CD4-positive, alpha-beta memory T cell (primary cell): Measurements from ENCODE around the gene FUNDC2. TPM values are rescaled to one million over a fixed set of nuclear protein-coding genes. Genes with fewer than 3 reads are reported as not detected.
A peak's percentile ranks its signal among the peaks of the same experiment; 100 is the strongest.

Experiments
- CTCF ChIA-PET: fragments of 350-600 bp; sonication (Branson Sonifier 250); formaldehyde crosslinking; loops from one replicate; lab custom pipeline; 2021; ENCODE audit warnings: inconsistent platforms; ENCODE audit not compliant: partially characterized antibody; lab: Charles Lee
- POLR2A ChIA-PET: fragments of 350-600 bp; sonication (Branson Sonifier 250); formaldehyde crosslinking; loops from one replicate; lab custom pipeline; 2021; ENCODE audit not compliant: partially characterized antibody; lab: Charles Lee
- DNase-seq, 5 donors: peaks; one replicate each; pipeline versions ENCODE4 v3.0.0 to v3.0.0-alpha.2; 2020 to 2022; ENCODE audit warnings: mixed read lengths in 1 of 5
- H3K27ac ChIP-seq: one replicate; pipeline ENCODE4 v1.7.0; 2013; ENCODE audit warnings: low read depth, low read length
- H3K27me3 ChIP-seq: 2 replicates; pipeline ENCODE4 v1.7.0; 2013; ENCODE audit warnings: mild to moderate bottlenecking, low read length, moderate library complexity; ENCODE audit not compliant: insufficient read depth
- H3K36me3 ChIP-seq: 2 replicates; pipeline ENCODE4 v1.7.0; 2013; ENCODE audit warnings: mild to moderate bottlenecking, low read length, moderate library complexity; ENCODE audit not compliant: insufficient read depth
- H3K4me1 ChIP-seq: 2 replicates; pipeline ENCODE4 v1.7.0; 2013; ENCODE audit warnings: mild to moderate bottlenecking, low read length, moderate library complexity; ENCODE audit not compliant: insufficient read depth
- H3K4me3 ChIP-seq, 2 donors: one replicate each; pipeline ENCODE4 v1.7.0; 2013; ENCODE audit warnings: low read length in 2 of 2, mild to moderate bottlenecking in 1 of 2
- H3K9me3 ChIP-seq, 2 donors: one replicate each; pipeline ENCODE4 v1.7.0; 2013; ENCODE audit warnings: low read length in 2 of 2, control low read depth in 1 of 2; ENCODE audit not compliant: control insufficient read depth in 1 of 2
- H3K27ac Mint-ChIP-seq, 7 donors: one replicate each; pipeline ENCODE4 v1.8.0; 2020 to 2021; ENCODE audit warnings: mixed read lengths in 7 of 7, mild to moderate bottlenecking in 6 of 7, inconsistent platforms in 3 of 7, moderate library complexity in 3 of 7
- H3K27me3 Mint-ChIP-seq, 2 donors: one replicate each; pipeline ENCODE4 v1.8.0; 2020 to 2021; ENCODE audit warnings: mixed read lengths in 2 of 2
- H3K36me3 Mint-ChIP-seq, 2 donors: one replicate each; pipeline ENCODE4 v1.8.0; 2020 to 2021; ENCODE audit warnings: mixed read lengths in 2 of 2, inconsistent platforms in 1 of 2, mild to moderate bottlenecking in 1 of 2
- H3K4me1 Mint-ChIP-seq, 4 donors: one replicate each; pipeline ENCODE4 v1.8.0; 2020 to 2021; ENCODE audit warnings: mixed read lengths in 4 of 4, mild to moderate bottlenecking in 1 of 4
- H3K4me3 Mint-ChIP-seq, 8 donors: one replicate each; pipeline ENCODE4 v1.8.0; 2020 to 2021; ENCODE audit warnings: mixed read lengths in 8 of 8, mild to moderate bottlenecking in 7 of 8, moderate library complexity in 6 of 8, inconsistent platforms in 3 of 8
- H3K9me3 Mint-ChIP-seq, 8 donors: one replicate each; pipeline ENCODE4 v1.8.0; 2020 to 2021; ENCODE audit warnings: mixed read lengths in 8 of 8, mild to moderate bottlenecking in 5 of 8, inconsistent platforms in 3 of 8, moderate library complexity in 1 of 8
- intact Hi-C: fragments of 100-400 bp; cut with micrococcal nuclease; formaldehyde crosslinking; loops from one replicate; pipeline ENCODE4 v1.15.1; 2023
- polyA plus RNA-seq, 2 donors: library from polyadenylated mRNA; unstranded; fragments of 300-500 nt; fragmentation: Illumina TruSeq; gene quantifications; one replicate each; pipeline ENCODE4 v1.2.3, GENCODE V29; 2021
- total RNA-seq, 2 experiments: library from RNA; stranded (reverse); gene quantifications; one replicate each; pipeline ENCODE4 v1.2.3, GENCODE V29; 2021

FUNDC2 gene
- total and polyA plus RNA-seq, 4 experiments from 2014 or later: 52.6 to 173 (median 105) TPM

DNA sequence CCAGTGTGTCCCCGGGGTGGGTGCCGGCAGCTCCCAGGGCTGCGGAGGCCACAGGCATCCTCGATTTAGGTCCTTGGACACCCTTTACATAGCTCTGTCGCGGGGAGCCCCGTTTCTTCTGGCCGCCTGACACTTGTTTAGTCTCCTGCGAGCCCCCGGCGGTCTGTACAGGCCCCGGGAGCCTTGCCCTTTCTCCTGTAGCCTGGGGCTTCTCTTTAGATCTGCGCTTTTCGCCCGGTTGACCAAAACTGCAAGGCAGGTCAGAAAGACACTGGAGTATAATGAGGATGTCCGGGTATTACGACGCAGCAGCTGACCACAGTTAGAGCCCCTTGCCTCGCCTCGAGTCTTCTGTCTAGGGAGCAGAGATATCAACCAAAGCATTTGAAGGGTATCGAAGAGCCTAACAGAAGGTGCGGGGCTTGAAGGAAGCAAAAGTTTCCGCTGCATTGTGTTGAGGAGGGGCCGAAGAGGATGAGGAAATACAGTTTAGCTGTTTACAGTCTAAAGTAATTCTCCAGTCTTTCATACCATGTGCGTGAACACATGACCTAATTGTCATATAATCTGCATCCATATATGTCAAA lies 45.1 kb downstream of the FUNDC2 start:
- peaks cover 43% of the 10 kb centered on the region for H3K4me1 ChIP-seq
- H3K27ac ChIP-seq: peak overlapping the region; percentile 82
- ChIA-PET POLR2A (interaction anchor here (0.6 to 1.5 kb wide), 3 partner anchors 45 to 144 kb away, joined by 3 to 7 read pairs (median 3); partner anchors contain the start of gene FUNDC2), CTCF (no interaction called here)
- H3K27me3 ChIP-seq: no peaks in the 10 kb centered on the region
- DNase-seq: peak in 4 of 5 donors; percentile 14 to 30 (median 16)
- Mint-ChIP-seq H3K27ac (peak overlapping the region; percentile 86 to 96 (median 95)), H3K27me3 (no peaks in the 10 kb centered on the region), H3K4me1 (peaks cover 35 to 70% (median 40%) of the 10 kb centered on the region in 4 donors), H3K36me3 (peaks cover 4 to 37% of the 10 kb centered on the region in 2 donors), H3K9me3 (no peaks in the 10 kb centered on the region), H3K4me3 (peak overlapping the region; percentile 87 to 96 (median 90))
- H3K4me3 ChIP-seq: peak overlapping the region; percentile 47 to 72
- no peaks in the 10 kb centered on the region for H3K36me3 ChIP-seq
- H3K9me3 ChIP-seq: no peaks in the 10 kb centered on the region
- intact Hi-C loops: loop anchor here (1.0 to 5.0 kb wide), 3 partner anchors 45 to 145 kb away; partner anchors contain the start of genes FUNDC2 and VBP1

DNA sequence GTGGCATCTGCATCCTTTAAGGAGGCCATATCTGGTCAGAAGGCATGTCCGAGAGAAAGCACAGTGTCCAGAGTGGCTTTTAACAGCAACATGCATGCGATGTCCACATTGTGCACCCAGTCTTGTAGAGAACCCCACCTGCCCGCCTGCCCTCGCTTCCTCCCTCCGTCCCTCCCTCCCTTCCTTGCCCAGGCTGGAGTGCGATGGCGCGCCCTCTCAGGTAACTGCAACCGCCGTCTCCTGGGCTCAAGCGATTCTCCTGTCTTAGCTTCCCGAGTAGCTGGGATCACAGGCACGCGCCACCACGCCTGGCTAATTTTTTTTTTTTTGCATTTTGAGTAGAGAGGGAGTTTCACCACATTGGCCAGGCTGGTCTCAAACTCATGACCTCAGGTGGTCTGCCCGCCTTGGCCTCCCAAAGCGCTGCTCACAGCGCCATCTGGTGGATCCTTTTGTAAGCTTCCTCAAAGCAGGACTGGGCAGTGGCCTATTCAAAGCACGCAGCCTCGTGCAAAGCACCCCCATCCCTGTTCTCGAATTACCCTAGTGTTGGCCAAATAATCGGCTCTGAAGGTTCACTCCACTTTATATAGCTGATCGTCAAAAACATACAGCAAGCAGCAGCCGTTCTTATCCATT lies 59.7 kb downstream of the FUNDC2 start:
- POLR2A ChIA-PET: no interaction called here
- CTCF ChIA-PET: interaction anchor here (1.1 to 2.9 kb wide), 8 partner anchors 9 to 168 kb away, joined by 3 to 18 read pairs (median 5); no protein-coding TSS in a partner anchor
- H3K27ac Mint-ChIP-seq: peak overlapping the region in 2 of 7 donors; percentile 30 to 65

GRCh38 chrX:155086961-155087735 lies 60.5 kb downstream of the FUNDC2 start:
- Mint-ChIP-seq H3K4me3 (no peak overlapping the region), H3K27me3 (no peaks in the 10 kb centered on the region), H3K36me3 (peaks cover 0 to 29% of the 10 kb centered on the region in 2 donors), H3K9me3 (no peaks in the 10 kb centered on the region), H3K27ac (peak overlapping the region in 2 of 7 donors; percentile 11 to 67), H3K4me1 (peaks cover 0 to 6% (median 0%) of the 10 kb centered on the region in 4 donors)
- Histone ChIP-seq H3K9me3 (no peaks in the 10 kb centered on the region), H3K4me3 (no peak overlapping the region), H3K27me3 (no peaks in the 10 kb centered on the region), H3K4me1 (no peaks in the 10 kb centered on the region), H3K36me3 (peaks cover 4% of the 10 kb centered on the region), H3K27ac (no peak overlapping the region)
- intact Hi-C loops: loop anchor here (1.0 kb wide), 1 partner anchor 107 kb away; no protein-coding TSS in a partner anchor
- ChIA-PET CTCF (interaction anchor here (1.1 to 2.9 kb wide), 7 partner anchors 10 to 169 kb away, joined by 3 to 18 read pairs (median 4); no protein-coding TSS in a partner anchor), POLR2A (no interaction called here)
- DNase-seq: no peak

More for the DNA sequence above, 59.7 kb downstream of the FUNDC2 start:
- intact Hi-C loops: loop anchor here (1.0 kb wide), 1 partner anchor 106 kb away; no protein-coding TSS in a partner anchor
- Histone ChIP-seq H3K36me3 (peaks cover 4% of the 10 kb centered on the region), H3K9me3 (no peaks in the 10 kb centered on the region), H3K4me3 (no peak overlapping the region), H3K27me3 (no peaks in the 10 kb centered on the region), H3K27ac (no peak overlapping the region), H3K4me1 (no peaks in the 10 kb centered on the region)
- Mint-ChIP-seq H3K27me3 (no peaks in the 10 kb centered on the region), H3K9me3 (no peaks in the 10 kb centered on the region), H3K36me3 (peaks cover 0 to 37% of the 10 kb centered on the region in 2 donors), H3K4me1 (peaks cover 0 to 6% (median 0%) of the 10 kb centered on the region in 4 donors), H3K4me3 (no peak overlapping the region)
- peak; percentile 15 to 34 (median 30) for DNase-seq

GRCh38 chrX:155094468-155095061 lies 67.9 kb downstream of the FUNDC2 start:
- Mint-ChIP-seq H3K27ac (no peak overlapping the region), H3K9me3 (no peaks in the 10 kb centered on the region), H3K4me1 (peaks cover 0 to 6% (median 4%) of the 10 kb centered on the region in 4 donors), H3K4me3 (no peak overlapping the region), H3K27me3 (no peaks in the 10 kb centered on the region), H3K36me3 (peaks cover 3 to 26% of the 10 kb centered on the region in 2 donors)
- DNase-seq: peak; percentile 41 to 47 (median 45)
- Histone ChIP-seq H3K9me3 (no peaks in the 10 kb centered on the region), H3K27ac (no peak overlapping the region), H3K4me3 (no peak overlapping the region), H3K36me3 (peaks cover 3% of the 10 kb centered on the region), H3K27me3 (no peaks in the 10 kb centered on the region), H3K4me1 (no peaks in the 10 kb centered on the region)
- ChIA-PET POLR2A (interaction anchor here (1.2 kb wide), 1 partner anchor 122 kb away, joined by 3 read pairs; the partner anchor contains the start of gene VBP1), CTCF (interaction anchor here (0.7 to 2.0 kb wide), 5 partner anchors 9 to 177 kb away, joined by 3 to 19 read pairs (median 5); partner anchors contain the start of gene VBP1)
- intact Hi-C loops: loop anchor here (1.0 kb wide), 2 partner anchors 85 to 122 kb away; partner anchors contain the start of gene VBP1

- Histone ChIP-seq H3K4me1 (no peaks in the 10 kb centered on the region), H3K9me3 (no peaks in the 10 kb centered on the region), H3K4me3 (no peak overlapping the region), H3K27ac (no peak overlapping the region), H3K27me3 (no peaks in the 10 kb centered on the region), H3K36me3 (no peaks in the 10 kb centered on the region)
- intact Hi-C loops: no loop called here
- Mint-ChIP-seq H3K4me3 (no peak overlapping the region), H3K4me1 (peaks cover 0 to 1% (median 0%) of the 10 kb centered on the region in 4 donors), H3K27ac (peak overlapping the region in 1 of 7 donors; percentile 13), H3K36me3 (peaks cover 7 to 26% of the 10 kb centered on the region in 2 donors), H3K9me3 (peaks cover 0 to 2% (median 0%) of the 10 kb centered on the region in 8 donors), H3K27me3 (no peaks in the 10 kb centered on the region)
- CTCF ChIA-PET: no interaction called here
- POLR2A ChIA-PET: no interaction called here
- no peak for DNase-seq
Observed at GRCh38 chrX:155105919-155106318, 79.3 kb downstream of the FUNDC2 start.

DNA sequence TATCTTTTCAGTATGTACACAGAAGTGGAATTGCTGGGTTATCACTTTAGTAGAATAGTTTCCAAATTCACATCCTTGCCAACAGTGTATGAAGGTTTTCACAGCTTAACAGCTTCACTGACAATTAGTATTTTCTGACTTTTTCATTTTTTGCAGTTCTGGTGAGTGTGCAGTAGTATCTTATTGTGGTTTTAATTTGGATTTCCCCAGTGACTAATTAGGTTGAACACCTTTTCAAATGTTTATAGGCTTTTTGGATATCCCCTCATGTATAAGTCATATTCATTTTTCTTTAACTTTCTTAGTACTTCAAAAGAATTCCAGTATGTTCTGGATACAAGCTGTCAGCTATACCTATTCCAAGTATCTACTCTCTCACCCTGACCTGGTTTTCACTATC lies 81.8 kb downstream of the FUNDC2 start:
- no peaks in the 10 kb centered on the region for H3K27me3 Mint-ChIP-seq
- Histone ChIP-seq H3K27me3 (no peaks in the 10 kb centered on the region), H3K27ac (no peak overlapping the region), H3K4me1 (no peaks in the 10 kb centered on the region), H3K36me3 (no peaks in the 10 kb centered on the region), H3K4me3 (no peak overlapping the region), H3K9me3 (no peaks in the 10 kb centered on the region)
- no peaks in the 10 kb centered on the region for H3K4me1 Mint-ChIP-seq
- intact Hi-C loops: no loop called here
- peaks cover 0 to 2% (median 0%) of the 10 kb centered on the region in 8 donors for H3K9me3 Mint-ChIP-seq
- H3K4me3 Mint-ChIP-seq: no peak overlapping the region
- H3K36me3 Mint-ChIP-seq: peaks cover 11 to 24% of the 10 kb centered on the region in 2 donors
- no peak overlapping the region for H3K27ac Mint-ChIP-seq
- CTCF ChIA-PET: no interaction called here
- POLR2A ChIA-PET: no interaction called here
- no peak for DNase-seq
